Caco-2 (cell line): ENCODE measurements around the gene SV2C. TPM values are rescaled to one million over a fixed set of nuclear protein-coding genes. Genes with fewer than 3 reads are reported as not detected.
"Not testable (repeated sequence)": the region's sequence is repeated elsewhere in the genome, so short reads cannot be mapped to it uniquely, and the experiment has no call there.

Experiments used
- BruUV-seq: library from RNA; stranded (reverse); fragments of 400-500 nt; replicated peaks from 2 replicates; lab custom pipeline; 2021; lab: Mats Ljungman, UMichigan
- CTCF ChIA-PET: fragments of 300-600 bp; sonication (Branson Sonifier 250); formaldehyde crosslinking; loops from one replicate; lab custom pipeline; 2022; ENCODE audit warnings: antibody characterized with exemption; lab: Charles Lee
- POLR2A ChIA-PET: fragments of 300-600 bp; sonication (Branson Sonifier 250); formaldehyde crosslinking; loops from one replicate; lab custom pipeline; 2022; ENCODE audit warnings: antibody characterized with exemption; lab: Charles Lee
- DNase-seq, 2 experiments: peaks; one replicate each; pipeline versions ENCODE4 v3.0.0 to v3.0.0-alpha.2; 2020 to 2022
- H3K27me3 ChIP-seq: replicated peaks from 2 replicates; pipeline ENCODE4 v1.6.0; 2011; ENCODE audit warnings: low read length; ENCODE audit not compliant: control insufficient read depth, insufficient read depth
- H3K36me3 ChIP-seq: 2 replicates; pipeline ENCODE4 v1.5.1; 2011; ENCODE audit warnings: low read length; ENCODE audit not compliant: control insufficient read depth, insufficient read depth
- H3K4me1 ChIP-seq: fragments of 250-450 bp; sonication (Bioruptor Pico); 2 replicates; pipeline ENCODE4 v1.5.1; 2020; ENCODE audit warnings: mild to moderate bottlenecking
- H3K4me3 ChIP-seq: 2 replicates; pipeline ENCODE4 v1.5.1; 2011; ENCODE audit warnings: low read depth, mild to moderate bottlenecking, control low read depth, low read length
- H3K9me3 ChIP-seq: fragments of 250-450 bp; sonication (Bioruptor Pico); 2 replicates; pipeline ENCODE4 v1.5.1; 2020; ENCODE audit warnings: mild to moderate bottlenecking, moderate library complexity
- H3K27ac Mint-ChIP-seq: one replicate; pipeline ENCODE4 v1.8.0; 2022; ENCODE audit warnings: mixed read lengths; ENCODE audit not compliant: unreplicated experiment
- H3K27me3 Mint-ChIP-seq: one replicate; pipeline ENCODE4 v1.8.0; 2022; ENCODE audit warnings: mixed read lengths; ENCODE audit not compliant: insufficient read depth, unreplicated experiment
- H3K36me3 Mint-ChIP-seq: one replicate; pipeline ENCODE4 v1.8.0; 2022; ENCODE audit warnings: mild to moderate bottlenecking, mixed read lengths; ENCODE audit not compliant: insufficient read depth, unreplicated experiment
- H3K4me1 Mint-ChIP-seq: one replicate; pipeline ENCODE4 v1.8.0; 2022; ENCODE audit warnings: low read depth, mixed read lengths; ENCODE audit not compliant: unreplicated experiment
- H3K4me3 Mint-ChIP-seq: one replicate; pipeline ENCODE4 v1.8.0; 2022; ENCODE audit warnings: mild to moderate bottlenecking, moderate library complexity, mixed read lengths; ENCODE audit not compliant: unreplicated experiment
- H3K9me3 Mint-ChIP-seq: one replicate; pipeline ENCODE4 v1.8.0; 2022; ENCODE audit warnings: mixed read lengths; ENCODE audit not compliant: unreplicated experiment
- CTCF ChIP-seq, 2 experiments: fragments of 200-600 bp in 1 of 2; IDR thresholded peaks; 1 replicate in 1 of 2; 2 replicates in 1 of 2; pipeline versions ENCODE4 v1.5.1 to v1.8.0; 2011 to 2022; ENCODE audit warnings: antibody characterized with exemption in 1 of 2, control low read depth in 1 of 2, inconsistent platforms in 1 of 2, low read depth in 1 of 2, low read length in 1 of 2, mild to moderate bottlenecking in 1 of 2, moderate library complexity in 1 of 2; ENCODE audit not compliant: insufficient read depth in 1 of 2, severe bottlenecking in 1 of 2, unreplicated experiment in 1 of 2
- intact Hi-C: fragments of 100-400 bp; cut with micrococcal nuclease; formaldehyde crosslinking; loops from one replicate; pipeline ENCODE4 v1.10.0; 2022; ENCODE audit not compliant: unreplicated experiment
- total RNA-seq: library from RNA; stranded (reverse); gene quantifications from 2 replicates; pipeline ENCODE4 v1.2.3, GENCODE V29; 2022

The SV2C gene
- total RNA-seq, 1 experiment from 2014 or later, result not detected

- peaks cover 11% of the 10 kb centered on the region for H3K9me3 Mint-ChIP-seq
- H3K27me3 ChIP-seq, POLR2A ChIA-PET, H3K36me3 ChIP-seq, H3K27me3 Mint-ChIP-seq, intact Hi-C loops, H3K9me3 ChIP-seq, BruUV-seq, H3K27ac Mint-ChIP-seq, CTCF ChIA-PET, H3K36me3 Mint-ChIP-seq, DNase-seq, H3K4me3 ChIP-seq, H3K4me3 Mint-ChIP-seq: not testable (repeated sequence)
- peaks cover 44% of the 10 kb centered on the region for H3K4me1 Mint-ChIP-seq
- H3K4me1 ChIP-seq, result peaks cover 52% of the 10 kb centered on the region
Measured at GRCh38 chr5:76336253-76336809, 253.1 kb downstream of the SV2C start.

- peak overlapping the region; percentile 69 for H3K27ac Mint-ChIP-seq
- intact Hi-C loops, result loop anchor here (1.0 kb wide), 4 partner anchors 34 to 245 kb away; no protein-coding TSS in a partner anchor
- no peaks in the 10 kb centered on the region for H3K27me3 ChIP-seq
- ChIA-PET CTCF (interaction anchor here (0.5 to 1.1 kb wide), 7 partner anchors 13 to 579 kb away, joined by 3 to 5 read pairs (median 3); no protein-coding TSS in a partner anchor), POLR2A (no interaction called here)
- H3K36me3 ChIP-seq, result no peaks in the 10 kb centered on the region; the same call in 1 of the 2 replicates
- TF ChIP-seq CTCF (IDR thresholded peaks at IDR 0.05; ENCODE audit: insufficient read depth in 1 of 2, low read depth in 1 of 2, low read length in 1 of 2, severe bottlenecking in 1 of 2, unreplicated experiment in 1 of 2), result peak; percentile 52 to 58
- H3K36me3 Mint-ChIP-seq, result no peaks in the 10 kb centered on the region
- peaks cover 32% of the 10 kb centered on the region for H3K4me1 Mint-ChIP-seq
- DNase-seq, result peak; percentile 83 to 89
- no TSS peak for BruUV-seq
- peaks cover 35% of the 10 kb centered on the region for H3K4me1 ChIP-seq
- H3K9me3 Mint-ChIP-seq, result peaks cover 11% of the 10 kb centered on the region
- H3K9me3 ChIP-seq, result no peaks in the 10 kb centered on the region
- no peak overlapping the region for H3K4me3 Mint-ChIP-seq
- no peaks in the 10 kb centered on the region for H3K27me3 Mint-ChIP-seq
- no peak overlapping the region for H3K4me3 ChIP-seq
Measured at GRCh38 chr5:76337953-76338451, 254.8 kb downstream of the SV2C start.

GRCh38 chr5:76339919-76340318 is 256.7 kb downstream of the SV2C start:
- no peaks in the 10 kb centered on the region for H3K36me3 Mint-ChIP-seq
- CTCF ChIA-PET, result interaction anchor here (2.6 kb wide), 1 partner anchor 62 kb away, joined by 6 read pairs; no protein-coding TSS in a partner anchor
- intact Hi-C loops, result no loop called here

More at GRCh38 chr5:76339919-76340318, 256.7 kb downstream of the SV2C start:
- Mint-ChIP-seq H3K27ac (no peak overlapping the region), H3K27me3 (no peaks in the 10 kb centered on the region), H3K4me1 (peaks cover 23% of the 10 kb centered on the region), H3K4me3 (no peak overlapping the region), H3K9me3 (peaks cover 9% of the 10 kb centered on the region)
- H3K4me1 ChIP-seq, result peaks cover 16% of the 10 kb centered on the region
- no peaks in the 10 kb centered on the region for H3K27me3 ChIP-seq
- no peak for DNase-seq
- POLR2A ChIA-PET, result no interaction called here
- BruUV-seq, result no TSS peak
- no peak for TF ChIP-seq CTCF (IDR thresholded peaks at IDR 0.05; ENCODE audit: insufficient read depth in 1 of 2, low read depth in 1 of 2, low read length in 1 of 2, severe bottlenecking in 1 of 2, unreplicated experiment in 1 of 2)
- no peak overlapping the region for H3K4me3 ChIP-seq
- no peaks in the 10 kb centered on the region; the same call in 1 of the 2 replicates for H3K36me3 ChIP-seq
- no peaks in the 10 kb centered on the region for H3K9me3 ChIP-seq
